H9 (cell line): Measurements from ENCODE around the gene CDH19. TPM values are rescaled to one million over a fixed set of nuclear protein-coding genes. Genes with fewer than 3 reads are reported as not detected.

Experiments used
- DNase-seq: peaks from one replicate; pipeline ENCODE4 v3.0.0-alpha.2; 2017
- H2AFZ ChIP-seq: one replicate; pipeline ENCODE4 v1.6.1; 2013; ENCODE audit warnings: mild to moderate bottlenecking, low read length, control low read depth, moderate library complexity
- H2AK5ac ChIP-seq: 2 replicates; pipeline ENCODE4 v1.6.1; 2013; ENCODE audit warnings: low read length, control low read depth, mixed read lengths; ENCODE audit not compliant: insufficient read length
- H2BK120ac ChIP-seq: one replicate; pipeline ENCODE4 v1.6.1; 2013; ENCODE audit warnings: low read depth, mild to moderate bottlenecking, low read length, control low read depth, inconsistent platforms; ENCODE audit not compliant: poor library complexity, severe bottlenecking
- H2BK12ac ChIP-seq: 2 replicates; pipeline ENCODE4 v1.6.1; 2013; ENCODE audit warnings: low read length, control low read depth, mixed read lengths, low read depth; ENCODE audit not compliant: insufficient read length
- H2BK15ac ChIP-seq: 2 replicates; pipeline ENCODE4 v1.6.1; 2013; ENCODE audit warnings: low read depth, low read length, control low read depth
- H2BK20ac ChIP-seq: one replicate; pipeline ENCODE4 v1.6.1; 2013; ENCODE audit warnings: low read depth, mild to moderate bottlenecking, low read length, control low read depth, inconsistent platforms; ENCODE audit not compliant: poor library complexity, severe bottlenecking
- H2BK5ac ChIP-seq: 2 replicates; pipeline ENCODE4 v1.6.1; 2013; ENCODE audit warnings: low read length, control low read depth, mixed read lengths; ENCODE audit not compliant: insufficient read length
- H3K14ac ChIP-seq: 2 replicates; pipeline ENCODE4 v1.6.1; 2013; ENCODE audit warnings: low read length, control low read depth; ENCODE audit not compliant: insufficient read depth
- H3K18ac ChIP-seq: 2 replicates; pipeline ENCODE4 v1.6.1; 2013; ENCODE audit warnings: low read depth, mild to moderate bottlenecking, mixed read lengths, low read length, control low read depth; ENCODE audit not compliant: insufficient read length
- H3K23ac ChIP-seq: 2 replicates; pipeline ENCODE4 v1.6.1; 2013; ENCODE audit warnings: low read length, control low read depth, mixed read lengths, low read depth; ENCODE audit not compliant: insufficient read length
- H3K23me2 ChIP-seq: 2 replicates; pipeline ENCODE4 v1.6.1; 2013; ENCODE audit warnings: low read depth, mild to moderate bottlenecking, mixed read lengths, low read length, control low read depth; ENCODE audit not compliant: insufficient read length, poor library complexity, severe bottlenecking
- H3K27ac ChIP-seq: 2 replicates; pipeline ENCODE4 v1.5.1; 2013; ENCODE audit warnings: low read length, control low read depth, mixed read lengths, low read depth; ENCODE audit not compliant: insufficient read length
- H3K27me3 ChIP-seq: 2 replicates; pipeline ENCODE4 v1.6.1; 2013; ENCODE audit warnings: low read length, control low read depth, inconsistent platforms; ENCODE audit not compliant: insufficient read depth
- H3K4ac ChIP-seq: 2 replicates; pipeline ENCODE4 v1.6.1; 2013; ENCODE audit warnings: low read depth, mild to moderate bottlenecking, control low read depth, inconsistent platforms, low read length, moderate library complexity
- H3K4me1 ChIP-seq: 2 replicates; pipeline ENCODE4 v1.6.1; 2013; ENCODE audit warnings: low read length, control low read depth, inconsistent platforms; ENCODE audit not compliant: insufficient read depth
- H3K4me2 ChIP-seq: 2 replicates; pipeline ENCODE4 v1.6.1; 2013; ENCODE audit warnings: low read length, control low read depth, mixed read lengths; ENCODE audit not compliant: insufficient read length, insufficient read depth
- H3K56ac ChIP-seq: 2 replicates; pipeline ENCODE4 v1.6.1; 2013; ENCODE audit warnings: low read depth, mild to moderate bottlenecking, mixed read lengths, low read length, control low read depth; ENCODE audit not compliant: insufficient read length
- H3K79me1 ChIP-seq: 2 replicates; pipeline ENCODE4 v1.6.1; 2013; ENCODE audit warnings: low read depth, mild to moderate bottlenecking, moderate library complexity, low read length, control low read depth, inconsistent platforms; ENCODE audit not compliant: insufficient read depth, poor library complexity, severe bottlenecking
- H3K79me2 ChIP-seq: 2 replicates; pipeline ENCODE4 v1.6.1; 2013; ENCODE audit warnings: low read length, control low read depth, inconsistent platforms; ENCODE audit not compliant: insufficient read depth
- H3K9ac ChIP-seq: 2 replicates; pipeline ENCODE4 v1.6.1; 2013; ENCODE audit warnings: low read length, control low read depth, mixed read lengths; ENCODE audit not compliant: insufficient read length; ENCODE audit errors: extremely low read depth
- H3K9me3 ChIP-seq: one replicate; pipeline ENCODE4 v1.6.1; 2013; ENCODE audit warnings: low read depth, low read length, inconsistent platforms; ENCODE audit not compliant: control insufficient read depth
- H3T11ph ChIP-seq: one replicate; pipeline ENCODE4 v1.6.1; 2013; ENCODE audit warnings: mild to moderate bottlenecking, low read length, control low read depth, inconsistent platforms
- H4K20me1 ChIP-seq: one replicate; pipeline ENCODE4 v1.6.1; 2013; ENCODE audit not compliant: control insufficient read depth, insufficient read length, insufficient read depth
- H4K5ac ChIP-seq: 2 replicates; pipeline ENCODE4 v1.6.1; 2013; ENCODE audit warnings: low read depth, mild to moderate bottlenecking, mixed read lengths, low read length, control low read depth; ENCODE audit not compliant: insufficient read length
- H4K8ac ChIP-seq: replicated peaks from 2 replicates; pipeline ENCODE4 v1.6.1; 2013; ENCODE audit warnings: low read length, control low read depth, mixed read lengths, low read depth; ENCODE audit not compliant: insufficient read length
- H4K91ac ChIP-seq: 2 replicates; pipeline ENCODE4 v1.6.1; 2013; ENCODE audit warnings: low read depth, mild to moderate bottlenecking, moderate library complexity, mixed read lengths, low read length, control low read depth; ENCODE audit not compliant: insufficient read length
- H3K27ac Mint-ChIP-seq, 3 experiments: 2 replicates in 2 of 3; 3 replicates in 1 of 3; pipeline ENCODE4 v1.8.0; 2020 to 2021; ENCODE audit warnings: mixed read lengths in 3 of 3, mild to moderate bottlenecking in 1 of 3, moderate library complexity in 1 of 3
- H3K27me3 Mint-ChIP-seq: 2 replicates; pipeline ENCODE4 v1.8.0; 2021; ENCODE audit warnings: low read depth, mild to moderate bottlenecking, moderate library complexity, mixed read lengths
- H3K36me3 Mint-ChIP-seq, 3 experiments: 2 replicates in 2 of 3; 3 replicates in 1 of 3; pipeline ENCODE4 v1.8.0; 2020 to 2021; ENCODE audit warnings: low read depth in 3 of 3, mixed read lengths in 3 of 3; ENCODE audit not compliant: insufficient read depth in 1 of 3
- H3K4me1 Mint-ChIP-seq, 2 experiments: 2 replicates each; pipeline ENCODE4 v1.8.0; 2020; ENCODE audit warnings: mixed read lengths in 2 of 2
- H3K4me3 Mint-ChIP-seq, 2 experiments: 2 replicates in 1 of 2; 3 replicates in 1 of 2; pipeline ENCODE4 v1.8.0; 2020 to 2021; ENCODE audit warnings: mild to moderate bottlenecking in 2 of 2, mixed read lengths in 2 of 2, moderate library complexity in 1 of 2
- H3K9me3 Mint-ChIP-seq, 2 experiments: 2 replicates in 1 of 2; 3 replicates in 1 of 2; pipeline ENCODE4 v1.8.0; 2020; ENCODE audit warnings: mild to moderate bottlenecking in 2 of 2, mixed read lengths in 2 of 2, moderate library complexity in 1 of 2
- CTCF ChIP-seq: fragments of 200-600 bp; sonication (generic); conservative IDR thresholded peaks from 3 replicates; pipeline ENCODE4 v1.8.0; 2021; ENCODE audit warnings: antibody characterized with exemption, mild to moderate bottlenecking
- WGBS: extraction: QIAGEN DNeasy Blood & Tissue Kit; methylation state at CpG from one replicate; pipeline ENCODE4 v1.1.7; 2013; ENCODE audit warnings: missing lambda C conversion rate, low lambda C conversion rate, mixed read lengths; ENCODE audit not compliant: insufficient read length; ENCODE audit errors: extremely low coverage; 5-methylcytosine and 5-hydroxymethylcytosine counted together
- total RNA-seq: library from RNA; stranded (reverse); gene quantifications from 2 replicates; pipeline ENCODE4 v1.2.1, GENCODE V29; 2021

The CDH19 gene
- total RNA-seq, 1 experiment from 2014 or later: not detected

- H3K79me1 ChIP-seq: no peaks in the 10 kb centered on the region
- H3K27me3 ChIP-seq: no peaks in the 10 kb centered on the region
- H4K8ac ChIP-seq: no peak overlapping the region
- H3K14ac ChIP-seq: no peak overlapping the region
- no peak overlapping the region for H2BK15ac ChIP-seq
- H2AFZ ChIP-seq: no peak overlapping the region
- TF ChIP-seq CTCF: no peak
- no peaks in the 10 kb centered on the region for H4K20me1 ChIP-seq
- no peak overlapping the region for H3K56ac ChIP-seq
- no peak overlapping the region for H3K4me2 ChIP-seq
- no peaks in the 10 kb centered on the region for H3K79me2 ChIP-seq
- no peak overlapping the region for H4K91ac ChIP-seq
- no peak overlapping the region; a peak in 1 of 7 replicates for H3K27ac Mint-ChIP-seq
- no peak overlapping the region for H2BK12ac ChIP-seq
- H3K23me2 ChIP-seq: no peaks in the 10 kb centered on the region
- no peak overlapping the region for H3K18ac ChIP-seq
- peaks cover 0 to 4% of the 10 kb centered on the region in 2 experiments; a peak in 1 of 4 replicates for H3K4me1 Mint-ChIP-seq
- no peak overlapping the region for H4K5ac ChIP-seq
- no peak overlapping the region for H3K4me3 Mint-ChIP-seq
- H3K9ac ChIP-seq: no peak overlapping the region
- no peaks in the 10 kb centered on the region for H3K9me3 ChIP-seq
- no peak overlapping the region for H2AK5ac ChIP-seq
- H3K36me3 Mint-ChIP-seq: no peaks in the 10 kb centered on the region; a peak in 1 of 7 replicates
- no peaks in the 10 kb centered on the region for H3K27me3 Mint-ChIP-seq
- no peaks in the 10 kb centered on the region for H3K9me3 Mint-ChIP-seq
- no peaks in the 10 kb centered on the region for H3K4me1 ChIP-seq
- no peak overlapping the region for H3T11ph ChIP-seq
- no peak overlapping the region for H3K27ac ChIP-seq
- no peak overlapping the region for H2BK20ac ChIP-seq
- H2BK5ac ChIP-seq: no peak overlapping the region
- no peak for DNase-seq
- H2BK120ac ChIP-seq: no peak overlapping the region
- no CpG with 5 or more reads among the region's 1 CpG for WGBS
- H3K23ac ChIP-seq: no peak overlapping the region
- no peak overlapping the region for H3K4ac ChIP-seq
Observed at GRCh38 chr18:66630831-66631230, 26.9 kb upstream of the CDH19 start.
